Sciatic nerve (tissue), 1 donor: ENCODE results near the gene ADCY3. TPM values are rescaled to one million over a fixed set of nuclear protein-coding genes. Genes with fewer than 3 reads are reported as not detected.

ENCODE experiments used
- total RNA-seq: library from RNA; stranded (reverse); fragmentation: NEBNext Ultra II Directional; extraction: Animal tissue kit (Norgen Biotek cat#: 25700); gene quantifications from one replicate; pipeline ENCODE4 v1.2.1, GENCODE V29; 2021
- donor health status: DM: no; HTN: no; CAD: no.

ADCY3 gene
- total RNA-seq, 1 donor from 2014 or later = 306 TPM

Other genes starting within 250 kb of the ADCY3 start
- gene PTRHD1, start 126.8 kb downstream of the ADCY3 start, total RNA-seq = 14.7 TPM
- gene CENPO, start 126.8 kb downstream of the ADCY3 start, total RNA-seq = 3.7 TPM
- 23.0 TPM for gene DNAJC27, start 51.7 kb upstream of the ADCY3 start, total RNA-seq
- gene EFR3B, start 121.8 kb upstream of the ADCY3 start, total RNA-seq = 13.2 TPM
- 1.1 TPM for gene POMC, start 248.3 kb upstream of the ADCY3 start, total RNA-seq